GM21447 (cell line): ENCODE data around the gene ANKFN1.

Experiments
- ATAC-seq: cut with Tn5 transposase; IDR thresholded peaks from one replicate; pipeline ENCODE4 v1.9.1; 2021; ENCODE audit not compliant: unreplicated experiment

The ANKFN1 gene

GRCh38 chr17:56152874-56153602 lies at the start of gene ANKFN1:
TSS of gene ANKFN1 (plus strand) at chr17:56153475. CDS start at chr17:56212668, 59,193 bp downstream.
- no peak for ATAC-seq

- peak; percentile 84 for ATAC-seq
These were observed 44.4 kb upstream of the ANKFN1 start for GRCh38 chr17:56108811-56109284.

- no peak for ATAC-seq
These were observed 43.4 kb upstream of the ANKFN1 start for GRCh38 chr17:56109836-56110235.

GRCh38 chr17:56110463-56111135 lies 42.7 kb upstream of the ANKFN1 start:
- no peak for ATAC-seq

GRCh38 chr17:56111706-56112485 lies 41.4 kb upstream of the ANKFN1 start:
- ATAC-seq = no peak

GRCh38 chr17:56113486-56113885 lies 39.8 kb upstream of the ANKFN1 start:
- no peak for ATAC-seq

- no peak for ATAC-seq
These were observed 38.8 kb upstream of the ANKFN1 start for GRCh38 chr17:56114469-56114868.

GRCh38 chr17:56119191-56119590 lies 34.1 kb upstream of the ANKFN1 start:
- no peak for ATAC-seq

GRCh38 chr17:56119936-56120335 lies 33.3 kb upstream of the ANKFN1 start:
- no peak for ATAC-seq

GRCh38 chr17:56121191-56122051 lies 31.9 kb upstream of the ANKFN1 start:
- no peak for ATAC-seq

GRCh38 chr17:56125830-56126819 lies 27.1 kb upstream of the ANKFN1 start:
- ATAC-seq = no peak

GRCh38 chr17:56130026-56130425 lies 23.2 kb upstream of the ANKFN1 start:
- no peak for ATAC-seq

GRCh38 chr17:56130631-56131030 lies 22.6 kb upstream of the ANKFN1 start:
- ATAC-seq = no peak

GRCh38 chr17:56131431-56131830 lies 21.8 kb upstream of the ANKFN1 start:
- no peak for ATAC-seq

GRCh38 chr17:56136301-56136700 lies 17.0 kb upstream of the ANKFN1 start:
- ATAC-seq = no peak

GRCh38 chr17:56141046-56141839 lies 12.0 kb upstream of the ANKFN1 start:
- ATAC-seq = no peak

- ATAC-seq = no peak
These were observed 10.9 kb upstream of the ANKFN1 start for GRCh38 chr17:56142325-56142724.

GRCh38 chr17:56142781-56143180 lies 10.5 kb upstream of the ANKFN1 start:
- no peak for ATAC-seq

GRCh38 chr17:56144223-56144622 lies 9.1 kb upstream of the ANKFN1 start:
- ATAC-seq = no peak
